Muscle layer of colon (tissue), 2 donors: Measurements from ENCODE around the gene CLDN20.
"Not testable (repeated sequence)": the region's sequence is repeated elsewhere in the genome, so short reads cannot be mapped to it uniquely, and the experiment has no call there.

Source experiments
- H3K27ac ChIP-seq: one replicate; pipeline ENCODE4 v1.7.0; 2013; ENCODE audit warnings: low read depth, mild to moderate bottlenecking, low read length, moderate library complexity
- H3K27me3 ChIP-seq, 2 donors: one replicate each; pipeline ENCODE4 v1.7.0; 2013; ENCODE audit warnings: low read length in 2 of 2, mild to moderate bottlenecking in 2 of 2; ENCODE audit not compliant: insufficient read depth in 2 of 2, control insufficient read depth in 1 of 2
- H3K36me3 ChIP-seq: one replicate; pipeline ENCODE4 v1.7.0; 2013; ENCODE audit warnings: mild to moderate bottlenecking, low read length; ENCODE audit not compliant: insufficient read depth
- H3K4me1 ChIP-seq: one replicate; pipeline ENCODE4 v1.7.0; 2013; ENCODE audit warnings: mild to moderate bottlenecking, low read length; ENCODE audit not compliant: insufficient read depth
- H3K4me3 ChIP-seq, 2 donors: one replicate each; pipeline ENCODE4 v1.7.0; 2013; ENCODE audit warnings: low read length in 2 of 2, low read depth in 1 of 2, mild to moderate bottlenecking in 1 of 2, moderate library complexity in 1 of 2
- H3K9ac ChIP-seq: one replicate; pipeline ENCODE4 v1.7.0; 2013; ENCODE audit warnings: low read length
- H3K9me3 ChIP-seq: one replicate; pipeline ENCODE4 v1.7.0; 2013; ENCODE audit warnings: mild to moderate bottlenecking, low read length
- donor health status: abdominal sarcoma.
- donor health status: Adenocarcinoma of cecum.

Gene CLDN20

DNA sequence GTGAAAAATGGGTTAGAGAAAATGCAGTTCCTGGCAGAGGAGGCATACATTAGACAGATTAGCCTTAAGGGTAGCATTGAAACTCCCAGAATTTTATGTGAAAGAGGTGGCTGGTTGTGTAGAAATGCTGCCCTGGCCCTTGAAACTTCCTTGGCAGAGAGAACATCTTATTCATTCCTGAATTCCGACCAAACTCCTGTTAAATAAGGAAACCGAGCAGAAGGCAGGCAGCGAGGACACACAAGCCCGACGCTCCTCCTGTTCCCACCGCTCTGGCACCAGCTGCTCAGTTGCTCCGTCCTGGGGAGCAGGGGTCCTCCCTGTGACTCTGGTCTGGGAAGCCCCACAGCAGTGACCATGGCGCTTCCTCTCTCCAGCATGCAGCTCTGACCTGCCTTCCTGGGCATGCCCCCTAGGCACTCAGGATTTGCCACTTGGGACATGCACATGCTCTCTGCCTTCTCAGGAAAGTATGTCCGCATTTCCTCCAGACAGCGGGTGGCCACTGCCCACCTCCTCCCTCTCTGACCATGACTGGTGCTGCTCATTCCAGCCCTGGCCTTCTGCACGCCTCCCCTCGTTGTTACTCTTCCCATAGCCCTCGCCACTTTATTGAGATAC is 35.2 kb upstream of the CLDN20 start:
- peaks cover 31% of the 10 kb centered on the region for H3K4me1 ChIP-seq
- H3K9me3 ChIP-seq: no peaks in the 10 kb centered on the region
- no peaks in the 10 kb centered on the region for H3K27me3 ChIP-seq
- no peaks in the 10 kb centered on the region for H3K36me3 ChIP-seq
- H3K27ac ChIP-seq: peak overlapping the region; percentile 57
- H3K4me3 ChIP-seq: peak overlapping the region in 1 of 2 donors; percentile 6
- H3K9ac ChIP-seq: no peak overlapping the region

DNA sequence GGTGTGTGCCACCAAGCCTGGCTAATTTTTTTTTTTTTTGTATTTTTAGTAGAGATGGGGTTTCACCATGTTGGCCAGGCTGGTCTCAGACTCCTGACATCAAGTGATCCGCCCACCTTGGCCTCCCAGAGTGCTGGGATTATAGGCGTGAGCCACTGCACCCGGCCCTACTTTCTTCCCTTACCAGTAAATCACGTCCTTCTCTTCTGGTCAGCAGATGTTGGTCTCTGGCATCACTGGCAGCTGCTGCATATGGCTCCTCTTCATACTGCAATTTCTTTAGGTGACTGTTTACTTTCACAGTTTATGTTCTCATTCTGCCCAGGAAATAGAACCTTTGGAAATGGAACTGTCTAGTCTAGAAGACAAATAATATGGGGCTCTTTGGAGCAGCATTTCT is 32.8 kb upstream of the CLDN20 start:
- H3K4me3 ChIP-seq, H3K27me3 ChIP-seq, H3K9me3 ChIP-seq, H3K36me3 ChIP-seq, H3K27ac ChIP-seq, H3K9ac ChIP-seq: not testable (repeated sequence)
- peaks cover 47% of the 10 kb centered on the region for H3K4me1 ChIP-seq

DNA sequence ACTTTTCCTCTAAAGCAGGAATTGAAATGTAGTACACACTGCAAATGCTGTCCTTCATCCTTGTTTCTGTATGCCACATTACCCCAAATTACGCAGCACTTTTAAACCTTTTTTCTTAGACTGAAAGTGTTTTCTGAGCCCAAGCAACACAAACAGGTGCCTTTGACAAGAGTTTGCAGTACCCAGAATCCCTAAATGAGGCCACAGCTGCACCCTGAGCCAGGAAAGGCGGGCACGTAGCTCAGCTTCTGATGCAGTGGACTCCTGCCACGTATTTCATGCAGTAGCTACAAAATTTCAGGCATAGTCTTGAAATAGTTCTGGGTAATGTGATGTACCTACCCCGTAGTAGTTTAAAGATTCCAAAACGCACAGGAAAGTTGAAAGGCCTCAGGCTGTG is 31.0 kb upstream of the CLDN20 start:
- H3K4me1 ChIP-seq: peaks cover 43% of the 10 kb centered on the region
- no peaks in the 10 kb centered on the region for H3K9me3 ChIP-seq
- H3K36me3 ChIP-seq: no peaks in the 10 kb centered on the region
- no peaks in the 10 kb centered on the region for H3K27me3 ChIP-seq
- peak overlapping the region; percentile 32 for H3K27ac ChIP-seq
- no peak overlapping the region for H3K9ac ChIP-seq
- no peak overlapping the region for H3K4me3 ChIP-seq

DNA sequence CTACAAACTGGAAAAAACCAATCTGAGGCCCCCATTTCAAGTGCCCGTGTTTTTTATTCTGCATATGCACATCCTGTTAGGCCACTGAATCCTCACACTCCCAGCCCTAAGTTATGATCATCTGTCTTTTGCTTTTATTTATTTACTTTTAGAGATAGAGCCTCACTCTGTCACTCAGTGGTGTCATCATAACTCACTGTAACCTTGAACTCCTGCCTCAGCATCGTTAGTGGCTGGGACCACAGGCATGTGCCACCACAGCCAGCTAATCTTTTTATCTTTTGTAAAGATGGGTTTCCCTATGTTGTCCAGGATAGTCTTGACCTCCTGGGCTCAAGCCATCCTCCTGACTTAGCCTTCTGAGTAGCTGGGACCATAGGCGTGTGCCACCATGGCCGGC is 29.6 kb upstream of the CLDN20 start:
- H3K9ac ChIP-seq: no peak overlapping the region
- no peaks in the 10 kb centered on the region for H3K27me3 ChIP-seq
- no peaks in the 10 kb centered on the region for H3K36me3 ChIP-seq
- H3K27ac ChIP-seq: peak overlapping the region; percentile 70
- peaks cover 31% of the 10 kb centered on the region for H3K4me1 ChIP-seq
- no peak overlapping the region for H3K4me3 ChIP-seq
- no peaks in the 10 kb centered on the region for H3K9me3 ChIP-seq

DNA sequence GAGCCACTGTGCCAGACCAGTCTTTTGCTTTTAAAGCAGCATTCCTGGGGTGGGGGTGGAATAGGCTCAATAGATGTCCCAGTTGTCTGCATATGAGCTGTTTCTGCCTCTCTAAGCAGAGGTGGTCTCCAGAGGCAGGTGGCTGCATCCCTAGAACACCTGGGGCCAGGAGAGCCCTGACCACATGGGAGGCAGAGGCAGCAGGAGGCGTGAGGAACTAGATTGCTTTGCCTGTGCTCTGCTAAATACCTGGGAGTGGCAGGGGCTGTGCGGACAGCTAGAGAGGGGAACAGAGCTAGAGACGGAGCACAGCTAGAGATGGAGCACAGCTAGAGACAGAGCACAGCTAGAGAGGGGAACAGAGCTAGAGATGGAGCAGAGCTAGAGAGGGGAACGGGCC is 29.1 kb upstream of the CLDN20 start:
- Histone ChIP-seq H3K27me3 (no peaks in the 10 kb centered on the region), H3K36me3 (no peaks in the 10 kb centered on the region), H3K4me1 (peaks cover 28% of the 10 kb centered on the region), H3K9me3 (no peaks in the 10 kb centered on the region), H3K9ac (no peak overlapping the region), H3K4me3 (peak overlapping the region in 1 of 2 donors; percentile 2), H3K27ac (peak overlapping the region; percentile 70)

DNA sequence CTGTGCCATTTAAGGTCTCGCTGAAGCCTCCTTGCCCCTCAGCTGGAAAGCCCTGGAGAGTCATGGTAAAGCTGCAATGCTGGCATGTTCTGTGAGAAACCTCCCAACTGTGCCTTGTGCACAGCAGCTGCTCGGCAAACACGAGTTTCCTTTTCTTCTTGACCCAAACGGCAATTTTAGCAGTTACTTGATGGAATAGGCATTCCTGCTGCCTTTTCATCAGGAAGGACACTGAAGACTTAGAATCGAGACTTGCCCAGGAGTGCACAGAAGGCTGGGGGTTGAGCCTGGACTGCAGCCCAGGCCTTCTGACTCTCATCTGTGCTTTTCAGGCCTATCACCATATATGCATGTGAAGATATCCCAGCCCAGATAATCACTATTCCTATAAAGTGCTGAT is 28.7 kb upstream of the CLDN20 start:
- Histone ChIP-seq H3K4me3 (peak overlapping the region in 1 of 2 donors; percentile 2), H3K9ac (no peak overlapping the region)

DNA sequence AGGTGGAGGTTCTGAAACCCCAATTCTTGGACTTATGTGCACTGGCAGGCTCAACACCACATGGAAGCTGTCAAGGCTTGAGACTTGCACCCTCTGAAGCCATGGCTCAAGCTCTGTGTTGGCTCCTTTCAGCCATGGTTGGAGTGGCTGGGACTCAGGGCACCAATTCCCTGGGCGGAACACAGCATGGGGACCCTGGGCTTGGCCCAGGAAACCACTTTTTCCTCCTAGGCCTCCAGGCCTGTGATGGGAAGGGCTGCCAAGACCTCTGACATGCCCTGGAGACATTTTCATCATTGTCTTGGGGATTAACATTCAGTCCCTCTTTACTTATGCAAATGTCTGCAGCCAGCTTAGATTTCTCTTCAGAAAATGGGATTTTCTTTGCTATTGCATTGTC is 26.2 kb upstream of the CLDN20 start:
- Histone ChIP-seq H3K27me3 (no peaks in the 10 kb centered on the region), H3K9me3 (no peaks in the 10 kb centered on the region), H3K27ac (no peak overlapping the region), H3K4me3 (no peak overlapping the region), H3K9ac (no peak overlapping the region), H3K36me3 (no peaks in the 10 kb centered on the region), H3K4me1 (peaks cover 44% of the 10 kb centered on the region)

More for the DNA sequence above, 28.7 kb upstream of the CLDN20 start:
- peaks cover 28% of the 10 kb centered on the region for H3K4me1 ChIP-seq
- H3K9me3 ChIP-seq: no peaks in the 10 kb centered on the region
- H3K27me3 ChIP-seq: no peaks in the 10 kb centered on the region
- no peaks in the 10 kb centered on the region for H3K36me3 ChIP-seq
- H3K27ac ChIP-seq: peak overlapping the region; percentile 70

DNA sequence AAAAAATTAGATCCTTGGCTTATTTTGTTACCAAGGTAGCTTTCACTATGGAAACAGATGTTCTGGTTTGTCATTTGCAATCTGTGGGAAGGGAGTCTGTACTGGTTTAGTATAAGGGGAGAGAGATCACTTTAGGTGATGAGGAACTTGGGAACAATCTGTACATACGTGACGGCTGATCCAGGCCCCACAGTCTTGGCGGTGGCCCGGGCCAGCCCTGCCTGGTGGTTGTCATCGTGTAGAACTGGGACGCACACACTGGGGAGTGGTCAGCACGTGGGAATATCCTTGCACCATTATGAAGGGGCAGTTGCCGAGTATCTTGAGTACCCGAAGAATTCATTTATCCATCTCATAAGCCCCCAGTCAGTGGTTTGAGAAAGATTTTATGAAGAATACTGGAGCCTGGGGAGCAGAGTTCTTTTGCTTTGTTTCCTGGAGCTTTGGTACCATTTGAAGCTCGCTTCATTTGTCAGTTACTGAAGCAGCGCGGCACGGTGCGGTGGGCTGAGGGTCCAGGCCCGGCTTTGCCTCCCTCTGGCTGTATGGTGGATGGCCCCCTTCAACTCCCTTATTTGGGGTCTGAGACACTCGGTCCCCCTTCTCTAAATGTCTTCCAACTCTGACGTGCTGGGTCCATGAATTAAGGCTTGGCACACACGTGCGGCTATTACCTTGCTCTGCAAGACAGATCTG is 22.8 kb upstream of the CLDN20 start:
- no peak overlapping the region for H3K9ac ChIP-seq
- no peak overlapping the region for H3K4me3 ChIP-seq
- no peaks in the 10 kb centered on the region for H3K36me3 ChIP-seq
- H3K4me1 ChIP-seq: peaks cover 23% of the 10 kb centered on the region
- H3K9me3 ChIP-seq: no peaks in the 10 kb centered on the region
- peak overlapping the region; percentile 40 for H3K27ac ChIP-seq
- H3K27me3 ChIP-seq: no peaks in the 10 kb centered on the region

DNA sequence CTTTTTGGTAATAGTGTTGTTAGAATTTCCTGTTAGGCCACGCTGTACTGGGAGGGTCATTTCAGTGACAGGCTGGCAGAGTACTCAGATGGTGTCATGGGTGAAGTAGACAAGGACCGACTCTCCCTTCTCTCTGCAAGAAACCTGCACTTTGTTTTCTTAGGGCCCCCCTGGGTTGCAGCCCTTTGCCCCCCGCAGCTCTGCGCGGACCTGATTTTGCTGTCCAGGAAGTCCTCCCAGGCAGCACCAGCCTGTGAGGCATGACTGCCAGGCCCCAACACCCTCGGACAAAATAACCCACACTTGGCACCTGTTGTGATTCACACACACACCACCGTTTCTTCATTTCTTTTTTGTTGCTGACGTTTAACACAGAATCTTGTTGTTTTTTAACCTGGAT is 21.8 kb upstream of the CLDN20 start:
- H3K4me3 ChIP-seq: no peak overlapping the region
- no peaks in the 10 kb centered on the region for H3K9me3 ChIP-seq
- H3K4me1 ChIP-seq: peaks cover 23% of the 10 kb centered on the region
- peak overlapping the region; percentile 40 for H3K27ac ChIP-seq
- H3K36me3 ChIP-seq: no peaks in the 10 kb centered on the region
- H3K9ac ChIP-seq: no peak overlapping the region
- no peaks in the 10 kb centered on the region for H3K27me3 ChIP-seq

DNA sequence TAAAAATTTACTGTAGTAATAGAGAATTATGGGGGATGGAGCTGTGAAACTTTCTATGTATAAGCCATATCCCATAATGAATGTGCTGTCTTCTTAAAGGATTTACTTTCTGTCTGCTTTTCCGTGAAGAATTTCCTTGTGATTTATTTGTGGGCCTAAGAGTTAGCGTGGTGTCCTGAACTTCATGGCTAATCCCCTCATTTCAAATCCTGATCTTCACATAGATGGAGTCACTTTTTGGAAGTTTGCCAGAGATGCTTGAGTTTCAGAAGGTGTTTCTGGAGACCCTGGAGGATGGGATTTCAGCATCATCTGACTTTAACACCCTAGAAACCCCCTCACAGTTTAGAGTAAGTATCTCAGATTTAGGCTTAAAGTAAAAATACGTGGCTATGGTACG is 19.4 kb upstream of the CLDN20 start:
- Histone ChIP-seq H3K9ac (no peak overlapping the region), H3K36me3 (peaks cover 4% of the 10 kb centered on the region), H3K27ac (no peak overlapping the region), H3K9me3 (no peaks in the 10 kb centered on the region), H3K4me1 (peaks cover 31% of the 10 kb centered on the region), H3K27me3 (no peaks in the 10 kb centered on the region), H3K4me3 (no peak overlapping the region)

DNA sequence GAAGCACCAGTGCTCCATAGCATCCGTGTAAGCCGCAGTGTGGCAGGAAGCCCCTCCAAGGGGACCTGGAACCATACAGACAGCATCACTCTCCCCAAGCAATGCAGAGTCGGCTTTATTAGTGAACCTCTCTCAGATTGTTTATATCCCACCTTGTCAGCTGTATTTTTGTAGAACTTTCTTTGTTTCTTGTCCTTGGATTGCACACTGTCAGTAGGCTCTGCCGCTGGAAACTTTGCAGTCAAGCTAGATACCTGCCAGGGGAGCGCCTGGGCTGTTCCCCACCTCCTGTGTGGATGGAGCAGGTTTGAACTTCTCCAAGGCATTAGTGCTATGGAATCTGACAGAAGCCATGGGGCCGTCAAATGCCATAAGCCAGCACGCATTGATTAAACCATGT is 18.6 kb upstream of the CLDN20 start:
- H3K9me3 ChIP-seq: no peaks in the 10 kb centered on the region
- H3K9ac ChIP-seq: no peak overlapping the region
- peaks cover 30% of the 10 kb centered on the region for H3K4me1 ChIP-seq
- H3K36me3 ChIP-seq: peaks cover 11% of the 10 kb centered on the region
- H3K27ac ChIP-seq: no peak overlapping the region
- H3K27me3 ChIP-seq: no peaks in the 10 kb centered on the region
- H3K4me3 ChIP-seq: no peak overlapping the region

DNA sequence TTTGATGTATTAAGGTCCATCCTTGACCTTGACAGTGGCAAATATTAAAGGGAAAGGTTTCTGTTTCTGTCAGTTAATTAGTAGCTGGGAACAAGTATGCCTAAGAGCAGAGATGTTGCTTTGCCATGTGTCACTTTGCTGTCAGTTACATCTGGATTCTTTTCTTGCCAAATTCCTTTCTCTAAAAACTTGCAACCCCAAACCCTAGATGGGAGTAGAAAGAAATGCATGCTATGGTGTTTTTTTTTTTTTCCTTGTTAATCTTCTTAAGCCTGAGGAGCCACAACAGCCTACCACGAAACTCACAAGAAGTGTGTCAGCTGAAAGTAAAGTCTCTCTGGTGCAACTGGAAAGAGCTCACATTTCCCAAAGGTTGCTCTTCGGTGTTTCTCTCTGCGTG is 18.0 kb upstream of the CLDN20 start:
- Histone ChIP-seq H3K9ac (no peak overlapping the region), H3K36me3 (peaks cover 14% of the 10 kb centered on the region), H3K27me3 (no peaks in the 10 kb centered on the region), H3K4me3 (no peak overlapping the region), H3K4me1 (peaks cover 23% of the 10 kb centered on the region), H3K9me3 (no peaks in the 10 kb centered on the region), H3K27ac (no peak overlapping the region)
